ENCODE data around the gene MED23.
"Not testable (repeated sequence)": the region's sequence is repeated elsewhere in the genome, so short reads cannot be mapped to it uniquely, and the experiment has no call there.

The MED23 gene

DNA sequence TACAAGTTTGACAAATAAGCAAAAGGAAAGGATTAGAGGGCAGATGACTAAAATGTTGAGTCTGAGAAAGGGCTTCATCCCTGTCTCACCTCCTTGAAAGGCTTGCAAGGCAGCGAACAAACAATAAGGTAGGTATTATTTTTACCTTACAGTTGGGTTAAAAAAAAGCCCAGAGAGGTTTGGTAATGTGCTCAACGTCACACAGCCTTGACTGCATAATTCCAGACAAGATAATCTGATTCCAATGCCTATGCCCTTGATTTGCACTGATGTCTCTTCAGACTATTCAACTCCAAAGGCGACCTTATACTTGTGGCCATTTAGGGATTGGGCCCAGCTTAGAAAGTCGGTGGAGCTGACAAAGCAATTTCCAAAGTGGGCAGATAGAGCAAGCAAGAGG, 53.4 kb downstream of the MED23 start:
- DNase-seq (ENCODE audit: low spot score): no peak

DNA sequence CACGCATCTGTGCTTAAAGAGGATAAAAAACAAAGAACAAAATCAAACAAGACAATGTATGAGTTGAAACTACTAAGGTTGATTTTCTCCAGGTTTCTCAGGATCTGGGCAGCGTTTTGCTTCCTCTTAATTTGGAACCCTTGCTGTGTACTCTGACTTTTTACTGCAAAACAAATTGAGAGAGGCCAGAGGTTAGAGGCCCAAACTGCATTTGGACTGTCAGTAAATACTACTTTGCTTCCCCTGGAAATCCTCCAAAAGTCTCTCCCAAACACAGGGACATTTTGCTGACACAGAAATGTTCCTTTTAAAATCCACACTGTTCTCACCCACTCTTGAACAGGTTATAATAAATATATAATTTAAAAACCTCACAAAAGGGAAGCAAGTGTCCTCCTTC, 53.9 kb downstream of the MED23 start:
- DNase-seq (ENCODE audit: low spot score): no peak

DNA sequence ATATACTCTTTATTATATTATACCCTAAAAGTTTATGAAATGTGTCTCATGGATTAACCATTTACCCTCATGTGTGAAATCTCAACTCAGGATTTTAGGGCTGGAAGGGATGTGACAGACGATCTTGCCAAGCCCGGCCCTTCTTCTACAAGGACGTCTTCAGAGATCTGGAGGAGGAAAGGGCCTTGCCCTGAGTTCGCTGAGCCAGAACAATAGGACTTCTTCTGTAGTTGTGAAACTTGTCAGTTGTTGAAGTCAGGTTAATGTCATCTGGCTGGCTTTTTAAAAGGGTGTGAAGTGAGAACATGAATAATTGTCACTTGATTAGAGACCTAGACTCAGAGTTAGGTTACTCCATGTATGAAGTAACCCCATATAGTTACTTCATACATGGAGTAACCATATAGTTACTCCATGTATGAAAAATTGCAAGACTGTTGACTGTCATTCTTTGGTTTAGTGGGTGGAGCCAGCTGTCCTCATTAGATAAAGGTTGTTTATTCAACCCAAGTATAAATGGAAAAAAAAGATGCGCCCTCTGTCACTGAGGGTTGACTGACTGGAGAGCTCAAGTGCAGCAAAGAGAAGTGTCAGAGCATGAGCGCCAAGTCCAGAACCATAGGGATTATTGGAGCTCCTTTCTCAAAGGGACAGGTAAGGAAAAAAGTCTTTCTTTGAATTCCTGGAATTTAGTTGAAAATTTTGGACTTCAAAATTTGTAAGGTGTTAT, 55.2 kb downstream of the MED23 start, which contains the start of gene ARG1:
TSS of gene ARG1 (plus strand) at position 541 of the 730 bp plus-strand sequence. CDS start at position 598, 57 bp downstream.
- DNase-seq (ENCODE audit: low spot score): no peak

DNA sequence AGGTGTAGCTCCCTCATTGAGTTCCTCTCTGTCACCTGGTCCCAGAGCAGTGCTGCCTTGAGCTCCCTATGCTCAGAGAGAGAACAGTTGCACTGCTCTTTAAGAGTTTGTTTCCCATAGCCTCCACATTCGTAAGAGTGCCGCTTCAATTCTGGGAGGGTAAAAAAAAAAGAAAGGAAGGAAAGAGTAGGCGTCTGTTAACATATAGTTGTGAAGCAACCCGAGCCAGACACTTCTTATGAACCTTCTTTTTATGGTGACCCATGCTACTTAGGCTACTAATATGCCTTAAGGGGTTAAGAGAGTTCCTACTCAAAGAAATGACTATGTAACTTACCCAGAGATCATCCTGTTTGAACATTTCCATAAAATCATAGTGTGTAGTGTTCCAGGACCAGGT, 59.3 kb downstream of the MED23 start:
- DNase-seq (ENCODE audit: low spot score): no peak

DNA sequence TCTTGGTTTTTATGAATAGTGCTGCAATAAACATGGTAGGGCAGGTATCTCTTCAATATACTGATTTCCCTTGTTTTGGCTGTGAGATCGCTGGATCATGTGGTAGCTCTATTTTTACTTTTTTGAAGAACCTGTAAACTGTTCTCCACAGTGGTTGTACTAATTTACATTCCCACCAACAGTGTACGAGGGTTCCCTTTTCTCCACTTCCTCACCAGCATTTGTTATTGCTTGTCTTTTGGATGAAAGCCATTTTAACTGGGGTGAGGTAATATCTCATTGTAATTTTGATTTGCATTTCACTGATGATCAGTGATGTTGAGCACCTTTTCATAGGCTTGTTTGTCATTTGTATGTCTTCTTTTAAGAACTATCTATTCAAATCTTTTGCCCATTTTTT, 63.0 kb downstream of the MED23 start:
- DNase-seq (ENCODE audit: low spot score): no peak

DNA sequence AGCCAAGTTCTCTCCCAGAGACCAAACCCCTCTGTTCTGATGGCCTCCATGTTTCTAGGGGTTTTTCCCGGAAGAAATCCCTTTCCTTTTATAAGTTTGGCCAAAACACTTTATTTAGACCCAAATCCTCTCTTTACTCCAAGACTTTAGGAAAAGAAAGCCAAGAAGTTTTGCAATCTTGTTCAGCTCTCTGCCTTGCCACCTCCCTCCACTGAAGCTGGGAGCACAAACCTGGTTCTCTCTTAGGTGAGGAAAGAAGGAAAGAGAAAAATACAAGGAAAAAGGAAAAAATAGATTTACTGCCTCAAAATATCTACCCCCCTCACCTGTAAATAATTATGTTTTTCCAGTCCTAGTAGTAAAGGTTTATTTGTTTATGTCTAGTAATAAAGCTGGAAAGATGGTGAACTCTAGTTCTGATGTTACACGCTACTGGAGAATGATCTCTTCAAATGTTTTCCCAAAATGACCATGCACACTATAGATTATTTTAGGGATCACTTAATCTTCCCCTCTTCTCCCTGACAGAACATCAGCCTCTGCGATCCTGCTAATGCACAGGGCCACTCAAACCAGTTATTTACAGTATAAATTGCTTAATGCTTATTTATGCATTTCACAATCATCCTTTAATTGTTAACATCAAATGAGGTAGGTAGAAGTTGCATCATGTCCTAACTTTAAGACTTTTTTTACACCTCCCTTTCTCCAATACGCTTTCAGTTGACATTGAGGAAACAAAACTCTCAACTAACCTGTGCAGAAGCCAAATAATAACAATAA, 65.9 kb downstream of the MED23 start:
- DNase-seq (ENCODE audit: low spot score): no peak

DNA sequence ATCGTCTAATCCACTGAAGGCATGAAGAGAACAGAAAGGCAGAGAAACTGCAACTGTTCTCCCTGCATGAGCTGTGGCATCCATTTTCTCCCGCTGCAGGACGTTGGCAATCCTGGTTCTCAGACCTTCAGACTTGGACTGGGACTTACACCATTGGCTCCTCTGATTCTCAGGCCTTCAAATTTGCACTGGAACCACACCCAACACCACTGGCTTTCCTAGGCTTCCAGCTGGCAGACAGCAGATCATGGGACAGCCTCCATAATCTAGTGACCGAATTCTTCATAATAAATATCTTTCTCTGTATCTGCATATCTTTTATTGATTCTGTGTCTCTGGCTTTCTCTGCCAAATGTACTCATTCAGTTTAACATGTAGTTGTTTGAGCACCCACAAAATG, 69.1 kb downstream of the MED23 start:
- DNase-seq (ENCODE audit: low spot score): no peak

DNA sequence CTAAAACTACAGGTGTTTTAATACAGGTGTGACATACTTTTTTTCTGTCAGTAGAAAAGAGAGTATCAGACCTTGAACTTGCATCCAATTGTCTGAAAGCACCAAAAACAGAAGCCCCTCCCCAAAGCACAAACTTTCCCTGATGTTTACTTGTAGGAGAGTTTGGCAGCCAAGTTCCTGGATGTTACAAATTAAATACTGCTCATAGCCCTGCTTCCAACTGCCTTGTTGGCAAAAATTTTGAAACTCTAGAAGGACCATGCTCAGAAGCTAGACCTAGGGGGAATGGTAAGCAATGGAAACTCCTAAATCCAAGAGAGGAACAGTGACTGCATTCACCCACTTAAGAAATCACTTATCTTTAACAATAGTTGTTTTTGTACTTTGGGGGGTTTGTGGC, 72.0 kb downstream of the MED23 start:
- no peak for DNase-seq (ENCODE audit: low spot score)

DNA sequence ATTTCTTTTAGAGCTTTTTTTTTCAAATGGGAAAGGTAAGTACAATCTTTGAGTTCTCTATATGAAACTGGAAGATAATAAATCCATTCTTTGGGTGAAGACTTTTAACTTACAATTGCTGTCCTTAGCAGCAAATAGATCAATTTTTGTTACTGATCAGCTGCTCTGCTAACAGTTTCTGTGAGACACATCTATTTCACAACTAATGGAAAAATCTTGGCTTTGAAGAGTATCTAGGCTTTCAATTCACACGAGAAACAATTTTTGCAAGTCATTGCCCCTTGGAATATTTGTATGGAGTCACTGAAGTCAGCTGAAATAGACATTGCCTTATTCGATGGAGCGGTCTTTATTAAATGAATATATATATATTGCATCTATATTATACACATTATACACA, 75.5 kb downstream of the MED23 start:
- DNase-seq (ENCODE audit: low spot score): no peak

DNA sequence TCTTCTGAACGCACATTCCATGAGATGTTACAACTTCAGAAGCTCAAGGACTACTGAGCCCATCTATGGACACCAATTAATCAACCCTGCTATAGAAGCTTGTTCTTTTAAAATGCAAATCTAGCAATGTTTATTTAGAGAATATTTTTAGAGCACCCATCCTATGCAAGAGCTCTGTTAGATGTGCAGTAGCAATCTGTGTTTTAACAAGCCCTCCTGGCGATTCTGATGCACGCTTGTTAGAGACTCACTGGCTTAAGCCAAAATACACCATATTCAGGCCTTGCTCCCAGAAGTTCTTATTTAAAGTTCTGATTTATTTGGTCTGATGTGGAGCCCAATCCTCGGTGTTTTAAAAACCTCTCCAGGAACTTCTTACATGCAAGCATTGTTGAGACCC, 76.1 kb downstream of the MED23 start:
- DNase-seq (ENCODE audit: low spot score): no peak

DNA sequence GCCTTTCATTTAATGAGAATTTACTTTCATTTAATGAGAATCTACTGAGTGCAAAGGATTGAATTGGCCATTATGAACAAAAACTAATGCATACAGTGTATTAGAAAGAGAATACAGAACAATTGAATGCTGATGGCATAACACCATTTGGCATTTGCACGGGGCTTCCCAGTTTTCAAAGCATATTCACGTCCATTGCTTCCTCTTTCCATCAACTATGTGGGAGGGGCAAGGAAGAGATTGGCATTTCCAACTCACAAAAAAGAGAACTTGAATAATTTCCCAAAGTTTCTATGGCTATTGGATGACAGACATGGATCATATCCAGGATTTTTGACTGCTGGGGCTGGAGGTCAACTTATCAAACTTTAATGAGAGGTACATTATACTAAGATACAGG, 78.2 kb downstream of the MED23 start:
- no peak for DNase-seq (ENCODE audit: low spot score)

DNA sequence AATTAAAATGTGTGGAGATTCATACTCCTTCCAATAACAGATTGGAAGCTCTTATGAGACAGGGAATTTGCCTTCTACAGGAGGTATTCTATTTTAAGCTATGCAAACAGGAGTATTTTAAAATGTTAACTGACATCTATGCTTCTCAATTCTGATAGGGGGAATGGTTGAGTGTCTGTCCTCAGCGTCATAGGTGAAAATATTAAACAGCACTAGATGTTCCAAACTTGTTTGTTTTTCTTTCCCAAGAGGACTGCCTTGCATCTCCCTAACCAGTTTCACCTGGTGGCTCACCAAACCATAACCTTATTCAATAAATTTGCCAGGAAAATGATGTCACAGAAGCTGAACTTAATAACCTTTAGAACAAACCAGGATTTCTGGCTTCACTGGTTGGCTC, 79.6 kb downstream of the MED23 start:
- DNase-seq (ENCODE audit: low spot score): no peak

DNA sequence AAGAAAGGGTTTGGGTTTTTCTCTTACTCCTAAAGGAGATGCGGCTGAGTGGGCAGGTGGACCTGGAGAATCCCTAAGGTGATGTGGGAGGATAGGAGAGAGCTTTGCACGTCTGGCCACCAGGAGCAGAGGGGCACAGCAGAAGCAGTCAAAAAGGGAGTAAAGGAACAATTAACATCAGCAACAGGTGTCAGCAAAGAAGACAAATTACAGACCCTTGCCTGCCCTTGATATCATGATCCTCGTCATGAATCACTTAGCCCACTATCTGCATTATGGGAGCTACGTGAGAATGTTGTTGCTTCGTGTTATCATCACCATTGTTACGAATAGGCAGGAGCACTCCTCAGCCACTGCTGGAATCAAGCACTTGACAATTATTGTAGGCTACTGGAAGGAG, 80.6 kb downstream of the MED23 start:
- DNase-seq (ENCODE audit: low spot score): no peak

DNA sequence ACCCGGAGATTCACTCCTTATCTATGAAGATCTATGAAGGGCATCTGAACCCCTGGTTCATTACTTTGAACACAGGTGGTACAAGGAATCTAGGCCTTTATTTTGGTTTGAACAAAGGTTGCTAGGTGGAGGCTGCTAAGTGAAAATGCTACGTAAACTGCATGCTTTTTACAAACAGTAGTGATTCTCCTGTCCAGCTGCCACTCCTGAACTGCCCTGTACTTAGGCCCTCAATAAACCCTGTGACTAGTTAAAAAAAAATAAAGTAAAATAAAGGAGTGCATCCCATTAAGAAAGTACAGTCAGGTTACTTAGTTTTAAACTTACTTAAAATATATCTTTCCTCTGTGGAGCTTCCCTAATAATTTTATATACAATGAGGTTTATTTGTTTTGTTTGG, 82.7 kb downstream of the MED23 start:
- DNase-seq (ENCODE audit: low spot score): no peak

DNA sequence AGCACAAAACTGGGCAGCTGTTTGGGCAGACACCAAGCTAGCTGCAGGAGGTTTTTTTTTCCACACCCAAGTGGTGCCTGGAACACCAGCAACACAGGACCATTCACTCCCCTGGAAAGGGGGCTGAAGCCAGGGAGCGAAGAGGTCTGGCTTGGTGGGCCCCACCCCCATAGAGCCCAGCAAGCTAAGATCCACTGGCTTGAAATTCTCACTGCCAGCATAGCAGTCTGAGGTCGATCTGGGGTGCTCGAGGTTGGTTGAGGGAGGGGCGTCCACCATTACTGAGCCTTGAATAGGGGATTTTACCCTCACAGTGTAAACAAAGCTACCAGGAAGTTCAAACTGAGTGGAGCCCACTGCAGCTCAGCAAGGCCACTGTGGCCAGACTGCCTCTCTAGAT, 89.4 kb downstream of the MED23 start:
- not testable (repeated sequence) for DNase-seq (ENCODE audit: low spot score)

DNA sequence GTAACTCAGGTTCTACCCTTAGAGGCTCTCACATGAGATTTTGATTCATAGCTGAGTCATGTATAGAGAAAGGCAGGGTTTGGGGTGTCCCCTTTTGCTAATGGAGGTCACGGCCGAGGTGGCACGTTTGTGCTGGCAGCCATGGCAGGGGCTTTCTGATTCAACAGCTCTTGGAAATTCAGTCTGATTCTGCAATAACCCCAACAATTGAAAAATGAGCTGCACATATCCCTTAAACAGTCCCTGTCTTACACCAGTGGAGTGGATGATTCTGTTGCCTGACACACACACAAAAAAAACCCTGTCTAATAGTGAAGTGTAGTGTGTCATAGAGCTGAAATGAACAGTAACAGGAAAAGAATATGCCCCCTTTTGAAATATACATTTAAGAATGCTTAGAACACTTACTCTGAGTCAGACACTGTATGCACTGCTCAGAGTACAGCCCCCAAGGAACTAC, 95.4 kb downstream of the MED23 start:
- peak; percentile 4 for DNase-seq (ENCODE audit: low spot score)

DNA sequence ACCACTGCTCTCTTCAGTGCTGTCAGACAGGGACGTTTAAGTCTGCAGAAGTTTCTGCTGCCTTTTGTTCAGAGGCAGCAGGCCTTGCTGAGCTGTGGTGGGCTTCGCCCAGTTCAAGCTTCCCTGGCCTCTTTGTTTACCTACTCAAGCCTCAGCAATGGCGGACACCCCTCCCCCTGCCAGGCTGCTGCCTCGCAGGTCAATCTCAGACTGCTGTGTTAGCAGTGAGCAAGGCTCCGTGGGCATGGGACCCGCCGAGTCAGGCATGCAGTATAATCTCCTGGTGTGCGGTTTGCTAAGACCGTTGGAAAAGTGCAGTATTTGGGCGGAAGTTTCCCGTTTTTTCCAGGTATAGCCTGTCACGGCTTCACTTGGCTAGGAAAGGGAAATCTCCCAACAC, 96.4 kb downstream of the MED23 start:
- DNase-seq (ENCODE audit: low spot score): not testable (repeated sequence)

DNA sequence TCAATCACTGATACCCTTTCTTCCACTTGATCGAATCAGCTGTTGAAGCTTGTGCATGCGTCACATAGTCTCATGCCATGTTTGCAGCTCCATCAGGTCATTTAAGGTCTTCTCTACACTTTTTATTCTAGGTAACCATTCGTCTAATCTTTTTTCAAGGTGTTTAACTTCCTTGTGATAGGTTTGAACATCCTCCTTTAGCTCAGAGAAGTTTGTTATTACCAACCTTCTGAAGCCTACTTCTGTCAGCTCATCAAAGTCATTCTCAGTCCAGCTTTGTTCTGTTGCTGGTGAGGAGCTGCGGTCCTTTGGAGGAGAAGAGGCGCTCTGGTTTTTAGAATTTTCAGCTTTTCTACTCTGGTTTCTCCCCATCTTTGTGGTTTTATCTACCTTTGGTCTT, 97.1 kb downstream of the MED23 start:
- not testable (repeated sequence) for DNase-seq (ENCODE audit: low spot score)

DNA sequence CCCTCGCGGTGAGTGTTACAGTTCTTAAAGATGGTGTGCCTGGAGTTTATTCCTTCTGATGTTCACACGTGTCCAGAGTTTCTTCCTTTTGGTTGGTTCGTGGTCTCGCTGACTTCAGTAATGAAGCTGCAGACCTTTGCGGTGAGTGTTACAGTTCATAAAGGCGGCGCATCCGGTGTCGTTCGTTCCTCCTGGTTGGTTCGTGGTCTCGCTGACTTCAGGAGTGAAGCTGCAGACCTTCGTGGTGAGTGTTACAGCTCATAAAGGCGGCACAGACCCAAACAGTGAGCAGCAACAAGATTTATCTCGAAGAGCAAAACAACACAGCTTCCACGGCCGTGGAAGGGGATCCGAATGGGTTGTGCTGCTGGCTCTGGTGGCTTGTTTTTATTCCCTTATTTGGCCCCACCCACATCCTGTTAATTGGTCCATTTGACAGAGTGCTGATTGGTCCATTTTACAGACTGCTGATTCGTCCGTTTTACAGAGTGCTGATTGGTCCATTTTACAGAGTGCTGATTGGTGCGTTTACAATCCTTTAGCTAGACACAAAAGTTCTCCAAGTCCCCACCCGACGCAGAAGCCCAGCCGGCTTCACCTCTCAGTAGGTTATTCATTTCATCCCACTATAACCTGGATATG, 103.2 kb downstream of the MED23 start:
- no peak for DNase-seq (ENCODE audit: low spot score)

DNA sequence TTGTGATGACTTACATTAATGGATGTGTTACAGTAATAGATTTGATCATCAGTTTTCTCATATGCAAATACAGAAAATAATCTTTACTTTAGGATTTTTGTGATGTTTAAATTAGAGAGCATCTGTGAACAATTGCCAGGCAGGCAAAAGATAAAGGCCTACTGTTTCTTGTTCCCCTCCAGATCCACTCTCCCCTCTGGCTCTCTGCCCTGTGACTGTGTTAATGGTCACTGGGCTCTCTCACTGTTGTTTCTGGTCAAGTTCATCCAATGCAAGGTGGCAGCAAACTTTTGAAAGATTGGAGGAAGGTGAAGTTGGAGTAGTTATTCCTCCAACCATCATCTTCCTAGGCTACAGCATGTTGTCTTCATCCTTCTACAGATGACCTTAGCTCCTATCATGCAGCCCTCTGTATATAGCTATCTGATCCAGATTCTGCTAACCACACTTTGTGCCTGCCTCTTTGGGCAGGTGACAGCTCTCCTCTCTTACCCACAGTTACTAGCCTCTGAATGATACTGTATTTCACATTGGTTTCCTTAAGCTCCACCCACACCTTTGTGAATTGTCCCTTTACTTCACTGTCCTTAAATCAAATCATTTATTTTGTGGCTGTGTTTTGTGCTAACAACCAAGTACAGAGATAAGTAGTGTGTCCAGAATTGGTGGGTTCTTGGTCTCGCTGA, 103.9 kb downstream of the MED23 start:
- no peak for DNase-seq (ENCODE audit: low spot score)

All from kidney tubule cell (primary cell).